ENCODE measurements around the gene KIF13A.

KIF13A gene

DNA sequence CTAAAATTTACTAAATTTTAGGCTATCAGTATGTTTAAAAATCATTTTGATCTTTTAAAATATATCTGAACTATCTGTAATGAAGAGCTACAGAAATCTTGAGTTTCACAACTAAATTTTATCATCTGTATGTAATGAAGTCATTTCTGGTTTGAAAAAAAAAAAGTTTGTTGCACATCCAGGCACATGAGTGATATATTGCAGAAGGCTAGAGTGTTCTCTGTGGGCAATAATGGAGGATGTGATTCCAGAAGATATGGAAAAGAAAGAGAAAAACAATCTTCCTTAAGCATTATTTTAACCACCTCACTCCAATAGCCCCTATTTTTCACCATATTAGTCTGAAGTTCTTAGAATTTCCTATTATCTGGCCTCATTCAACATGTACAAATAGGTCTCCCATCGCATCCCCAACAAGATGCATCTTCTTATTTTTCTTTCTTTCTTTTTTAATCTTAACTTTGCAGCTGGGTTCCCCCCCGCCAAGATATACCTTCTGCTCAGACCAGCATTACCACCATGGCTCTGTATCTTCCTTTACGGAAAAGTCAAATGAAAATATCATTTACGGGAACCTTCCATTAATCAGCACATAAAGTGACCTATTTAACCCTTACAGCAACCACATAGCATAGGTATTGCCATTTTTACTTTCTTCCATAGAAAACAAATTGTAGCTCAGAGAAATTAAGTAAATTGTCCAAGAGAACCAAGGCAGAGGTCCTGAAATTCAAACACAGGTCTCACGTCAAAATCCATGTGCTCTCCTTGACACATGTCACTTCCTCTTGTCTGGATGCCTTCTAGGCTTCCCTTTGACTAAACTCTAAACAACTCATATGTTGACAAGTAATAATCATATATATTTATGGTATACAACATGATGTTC is 116.9 kb downstream of the KIF13A start:
- TF ChIP-seq GABPA (IDR thresholded peaks at IDR 0.05; ENCODE audit: low read depth) (no peak), SPI1 (IDR thresholded peaks at IDR 0.05; ENCODE audit: borderline replicate concordance, low read depth) (no peak), POLR2AphosphoS5 (IDR thresholded peaks at IDR 0.05; ENCODE audit: low read depth) (no peak), CTCF (IDR thresholded peaks at IDR 0.05; ENCODE audit: insufficient read depth, low read length) (no peak)
- TF ChIP-seq, protein P1, sequence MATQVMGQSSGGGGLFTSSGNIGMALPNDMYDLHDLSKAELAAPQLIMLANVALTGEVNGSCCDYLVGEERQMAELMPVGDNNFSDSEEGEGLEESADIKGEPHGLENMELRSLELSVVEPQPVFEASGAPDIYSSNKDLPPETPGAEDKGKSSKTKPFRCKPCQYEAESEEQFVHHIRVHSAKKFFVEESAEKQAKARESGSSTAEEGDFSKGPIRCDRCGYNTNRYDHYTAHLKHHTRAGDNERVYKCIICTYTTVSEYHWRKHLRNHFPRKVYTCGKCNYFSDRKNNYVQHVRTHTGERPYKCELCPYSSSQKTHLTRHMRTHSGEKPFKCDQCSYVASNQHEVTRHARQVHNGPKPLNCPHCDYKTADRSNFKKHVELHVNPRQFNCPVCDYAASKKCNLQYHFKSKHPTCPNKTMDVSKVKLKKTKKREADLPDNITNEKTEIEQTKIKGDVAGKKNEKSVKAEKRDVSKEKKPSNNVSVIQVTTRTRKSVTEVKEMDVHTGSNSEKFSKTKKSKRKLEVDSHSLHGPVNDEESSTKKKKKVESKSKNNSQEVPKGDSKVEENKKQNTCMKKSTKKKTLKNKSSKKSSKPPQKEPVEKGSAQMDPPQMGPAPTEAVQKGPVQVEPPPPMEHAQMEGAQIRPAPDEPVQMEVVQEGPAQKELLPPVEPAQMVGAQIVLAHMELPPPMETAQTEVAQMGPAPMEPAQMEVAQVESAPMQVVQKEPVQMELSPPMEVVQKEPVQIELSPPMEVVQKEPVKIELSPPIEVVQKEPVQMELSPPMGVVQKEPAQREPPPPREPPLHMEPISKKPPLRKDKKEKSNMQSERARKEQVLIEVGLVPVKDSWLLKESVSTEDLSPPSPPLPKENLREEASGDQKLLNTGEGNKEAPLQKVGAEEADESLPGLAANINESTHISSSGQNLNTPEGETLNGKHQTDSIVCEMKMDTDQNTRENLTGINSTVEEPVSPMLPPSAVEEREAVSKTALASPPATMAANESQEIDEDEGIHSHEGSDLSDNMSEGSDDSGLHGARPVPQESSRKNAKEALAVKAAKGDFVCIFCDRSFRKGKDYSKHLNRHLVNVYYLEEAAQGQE (IDR thresholded peaks at IDR 0.05; ENCODE audit: insufficient replicate concordance, low read depth): no peak
- no peak overlapping the region for H3K27ac ChIP-seq (replicated peaks)
- H3K4me3 ChIP-seq (replicated peaks; ENCODE audit: insufficient read depth, low read length): no peak overlapping the region
- H3K27me3 ChIP-seq (ENCODE audit: insufficient read depth, poor library complexity, severe bottlenecking): no peaks in the 10 kb centered on the region
- no peak for DNase-seq (ENCODE audit: low read depth in 1 of 2, low spot score in 1 of 2)

GRCh38 chr6:17869753-17870050 is 117.7 kb downstream of the KIF13A start:
- Histone ChIP-seq H3K27ac (replicated peaks) (no peak overlapping the region), H3K27me3 (ENCODE audit: insufficient read depth, poor library complexity, severe bottlenecking) (no peaks in the 10 kb centered on the region), H3K4me3 (replicated peaks; ENCODE audit: insufficient read depth, low read length) (no peak overlapping the region)
- TF ChIP-seq SPI1 (IDR thresholded peaks at IDR 0.05; ENCODE audit: borderline replicate concordance, low read depth) (0 out of 2 replicates have a peak, but pooled peaks have one; percentile 5), GABPA (IDR thresholded peaks at IDR 0.05; ENCODE audit: low read depth) (no peak)
- DNase-seq (ENCODE audit: low read depth in 1 of 2, low spot score in 1 of 2): no peak

DNA sequence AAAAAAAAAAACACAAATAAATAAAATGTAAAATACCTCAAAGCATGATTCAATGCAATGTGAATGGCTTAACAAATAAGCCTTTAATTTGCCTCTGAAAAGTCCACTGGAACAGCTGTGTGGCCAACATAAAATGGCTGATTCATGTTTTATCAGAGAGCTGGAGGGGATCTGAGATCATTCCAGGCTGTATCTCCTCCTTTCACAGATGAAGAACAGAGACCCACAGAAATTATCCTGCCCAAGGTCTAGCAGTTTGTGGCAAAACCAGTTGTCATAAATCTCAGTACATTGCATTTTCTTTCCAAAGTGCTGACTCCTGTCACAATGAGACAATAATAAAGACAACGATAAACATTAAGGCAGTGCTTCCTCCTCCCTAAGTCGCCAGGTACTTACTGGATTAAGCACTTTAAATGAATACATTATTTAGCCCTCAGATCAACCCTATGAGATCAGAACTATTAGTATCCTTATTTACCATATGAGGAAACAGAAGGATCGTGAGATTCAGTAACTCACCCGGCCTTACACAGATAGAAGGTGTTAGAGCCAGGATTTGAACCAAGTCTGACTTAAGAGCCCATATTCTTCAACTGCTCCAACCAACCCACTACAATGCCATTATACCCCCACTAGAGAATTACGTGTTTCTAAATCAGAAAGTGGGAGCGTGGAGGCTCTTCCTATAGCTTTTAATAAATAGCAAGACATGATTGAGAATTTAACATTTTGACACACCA is 118.3 kb downstream of the KIF13A start:
- Histone ChIP-seq H3K27me3 (ENCODE audit: insufficient read depth, poor library complexity, severe bottlenecking) (no peaks in the 10 kb centered on the region), H3K4me3 (replicated peaks; ENCODE audit: insufficient read depth, low read length) (no peak overlapping the region), H3K27ac (replicated peaks) (no peak overlapping the region)
- no peak for DNase-seq (ENCODE audit: low read depth in 1 of 2, low spot score in 1 of 2)
- TF ChIP-seq POLR2AphosphoS5 (IDR thresholded peaks at IDR 0.05; ENCODE audit: low read depth) (no peak), GABPA (IDR thresholded peaks at IDR 0.05; ENCODE audit: low read depth) (no peak), SPI1 (IDR thresholded peaks at IDR 0.05; ENCODE audit: borderline replicate concordance, low read depth) (no peak), CTCF (IDR thresholded peaks at IDR 0.05; ENCODE audit: insufficient read depth, low read length) (no peak)
- TF ChIP-seq, protein P1 (IDR thresholded peaks at IDR 0.05; ENCODE audit: insufficient replicate concordance, low read depth): no peak

- no peak for DNase-seq (ENCODE audit: low read depth in 1 of 2, low spot score in 1 of 2)
Observed at GRCh38 chr6:17867880-17868279, 119.6 kb downstream of the KIF13A start.

More at GRCh38 chr6:17867880-17868279, 119.6 kb downstream of the KIF13A start:
- H3K27me3 ChIP-seq (ENCODE audit: insufficient read depth, poor library complexity, severe bottlenecking): no peaks in the 10 kb centered on the region
- H3K27ac ChIP-seq (replicated peaks): no peak overlapping the region
- no peak overlapping the region for H3K4me3 ChIP-seq (replicated peaks; ENCODE audit: insufficient read depth, low read length)
- TF ChIP-seq SPI1 (IDR thresholded peaks at IDR 0.05; ENCODE audit: borderline replicate concordance, low read depth): no peak
- TF ChIP-seq GABPA (IDR thresholded peaks at IDR 0.05; ENCODE audit: low read depth): no peak
- TF ChIP-seq, protein P1 (IDR thresholded peaks at IDR 0.05; ENCODE audit: insufficient replicate concordance, low read depth): no peak
- TF ChIP-seq POLR2AphosphoS5 (IDR thresholded peaks at IDR 0.05; ENCODE audit: low read depth): no peak
- no peak for TF ChIP-seq CTCF (IDR thresholded peaks at IDR 0.05; ENCODE audit: insufficient read depth, low read length)

All from HL-60 (cell line).